GM19238 (cell line): ENCODE data around the gene TBX21.

ENCODE experiments used
- DNase-seq: peaks from one replicate; pipeline ENCODE4 v3.0.0; 2011; ENCODE audit warnings: low spot score; ENCODE audit not compliant: insufficient read length

TBX21 gene

GRCh38 chr17:47712330-47713023, 20.6 kb upstream of the TBX21 start:
- no peak for DNase-seq

DNA sequence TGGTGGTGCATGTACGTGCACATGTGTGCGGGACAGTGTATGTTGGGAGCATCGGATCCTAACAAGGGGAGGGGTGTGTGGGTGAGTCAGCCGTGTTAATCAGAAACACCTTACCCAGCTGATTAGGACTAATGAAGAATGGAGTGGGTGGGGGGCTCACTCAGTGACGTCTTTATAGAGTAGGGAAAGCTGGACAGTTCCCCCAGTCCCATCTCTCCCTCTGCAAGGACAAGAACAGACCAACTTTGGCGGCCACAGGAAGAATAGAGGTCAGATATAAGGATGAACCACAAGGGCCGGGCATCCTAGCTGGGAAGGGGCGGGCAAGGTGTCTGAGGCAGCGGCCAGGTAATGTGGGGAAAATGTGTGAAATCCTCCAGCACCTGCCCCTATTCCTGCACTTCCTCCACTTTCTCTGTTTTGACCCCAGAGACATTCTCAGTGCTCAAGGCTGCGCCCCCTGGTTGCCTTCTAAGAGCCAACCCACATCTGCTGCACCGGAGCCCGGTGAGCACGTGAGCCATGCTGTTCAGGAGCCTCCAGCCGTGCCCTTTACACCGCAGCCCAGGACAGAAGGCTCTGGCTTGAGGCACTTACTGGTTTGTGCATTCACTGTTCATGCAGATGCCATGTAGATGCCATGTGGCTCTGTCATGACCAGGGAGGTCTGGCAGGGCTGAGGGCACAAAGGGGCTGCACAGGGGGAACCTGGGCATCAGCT, 18.9 kb upstream of the TBX21 start:
- DNase-seq = no peak

DNA sequence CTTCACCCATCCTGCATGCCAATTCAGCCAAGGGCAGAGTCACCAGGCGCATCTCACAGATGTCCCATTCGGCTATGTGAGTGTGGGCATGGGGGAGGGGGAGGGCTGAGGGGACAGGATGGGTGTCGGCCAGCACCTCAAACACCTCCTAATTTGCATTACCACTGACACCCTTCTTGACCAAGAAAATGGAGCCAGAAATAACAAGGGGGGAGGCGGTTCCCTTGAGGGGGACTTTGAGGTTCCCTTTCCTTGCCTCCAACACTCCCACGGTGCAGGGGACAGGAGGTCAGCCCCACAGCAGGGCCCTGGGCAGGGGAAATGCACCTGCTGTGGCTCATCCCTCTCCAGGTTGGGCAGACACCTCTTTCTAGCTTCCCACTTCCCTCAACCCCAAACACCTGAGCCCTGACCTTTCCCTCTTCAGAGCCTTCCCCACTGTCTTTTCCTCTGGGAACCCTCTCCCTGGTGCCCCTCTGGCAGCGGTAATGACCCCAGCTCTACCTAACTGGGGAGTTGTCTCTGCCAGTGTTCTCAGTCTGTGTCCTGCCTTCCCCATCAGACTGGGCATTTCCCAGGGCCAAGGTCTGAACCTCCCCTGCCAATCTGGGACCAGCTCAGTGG, 18.2 kb upstream of the TBX21 start:
- DNase-seq = no peak

- no peak for DNase-seq
Observed at GRCh38 chr17:47715669-47716325, 17.2 kb upstream of the TBX21 start.

DNA sequence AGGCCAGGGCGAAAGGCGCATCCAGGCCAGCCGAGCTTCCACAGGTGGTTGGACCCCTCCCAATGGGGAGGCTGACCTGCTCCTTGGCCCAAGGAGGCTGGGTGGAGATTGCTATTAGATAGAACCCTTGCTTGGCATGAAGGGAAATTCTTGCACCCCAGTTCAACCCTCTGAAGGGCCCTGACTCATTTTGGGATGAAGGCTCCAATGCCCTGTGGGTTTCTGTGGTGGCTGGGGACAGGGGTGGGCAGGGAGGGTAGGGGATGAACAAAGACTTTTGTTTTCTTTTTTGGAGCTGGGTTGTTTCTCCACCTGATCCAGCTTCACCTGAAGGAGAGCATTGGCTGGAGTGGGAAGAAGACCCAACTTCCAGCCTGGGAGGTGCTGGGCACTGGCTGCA, 16.7 kb upstream of the TBX21 start:
- DNase-seq = no peak

GRCh38 chr17:47717261-47717697, 15.8 kb upstream of the TBX21 start:
- no peak for DNase-seq

- DNase-seq = no peak
Observed at GRCh38 chr17:47717979-47718621, 14.9 kb upstream of the TBX21 start.

- no peak for DNase-seq
Observed at GRCh38 chr17:47718634-47719405, 14.2 kb upstream of the TBX21 start.

DNA sequence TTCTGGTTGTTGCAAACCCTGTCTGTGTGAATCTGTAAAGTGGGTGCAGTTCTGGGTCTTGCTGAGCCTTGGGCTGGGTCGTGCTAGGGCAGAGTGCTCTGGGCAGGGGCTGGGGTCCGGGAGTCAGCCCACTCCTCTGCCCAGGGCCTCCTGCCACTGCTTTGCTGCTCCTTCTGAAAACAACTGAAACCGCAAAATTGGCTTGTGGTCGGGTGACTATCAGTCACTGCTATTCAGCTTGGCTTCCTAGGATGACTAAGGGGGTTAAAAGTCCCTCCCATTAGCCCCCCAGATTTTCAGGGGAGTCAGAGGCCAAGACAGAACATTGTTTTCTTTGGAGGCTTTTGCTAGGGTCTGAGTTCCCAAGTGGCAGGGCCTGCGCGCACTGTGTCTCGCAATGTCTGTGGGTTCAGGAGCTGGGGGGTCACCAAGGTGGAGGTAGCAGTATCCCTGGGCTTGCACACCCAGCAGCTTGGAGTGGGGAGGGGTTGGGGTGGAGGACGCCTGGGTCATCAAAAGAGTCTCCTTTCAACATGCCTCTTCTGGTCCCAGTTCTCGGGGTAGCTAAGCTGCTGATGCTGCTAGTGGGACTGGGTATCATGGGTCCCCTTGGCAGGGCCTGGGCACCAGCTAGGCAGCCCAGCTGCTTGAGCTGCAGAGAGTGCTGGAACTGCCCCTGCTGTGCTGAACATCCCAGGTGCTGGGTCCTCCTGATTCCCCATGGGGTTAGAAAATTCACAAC, 13.5 kb upstream of the TBX21 start:
- no peak for DNase-seq

DNA sequence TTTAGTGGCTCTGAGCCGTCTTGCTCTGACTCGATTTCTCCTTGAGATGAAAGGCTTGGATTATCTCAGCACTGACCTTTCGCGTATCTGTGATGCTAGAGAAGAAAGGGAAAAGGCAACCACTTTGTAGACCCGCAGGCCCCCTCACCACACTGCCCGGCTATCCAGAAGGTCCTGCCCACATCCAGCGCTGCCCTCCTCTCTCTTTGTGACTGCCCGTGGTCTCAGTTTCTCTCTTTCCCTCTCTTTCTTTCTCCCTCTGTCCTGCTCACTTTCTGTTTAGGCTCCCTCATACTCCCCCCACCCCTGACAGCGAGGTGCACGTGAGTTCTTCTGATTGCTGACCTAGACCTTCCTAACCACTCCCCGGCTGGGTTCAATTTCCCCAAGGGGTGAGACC, 12.8 kb upstream of the TBX21 start:
- DNase-seq = no peak

DNA sequence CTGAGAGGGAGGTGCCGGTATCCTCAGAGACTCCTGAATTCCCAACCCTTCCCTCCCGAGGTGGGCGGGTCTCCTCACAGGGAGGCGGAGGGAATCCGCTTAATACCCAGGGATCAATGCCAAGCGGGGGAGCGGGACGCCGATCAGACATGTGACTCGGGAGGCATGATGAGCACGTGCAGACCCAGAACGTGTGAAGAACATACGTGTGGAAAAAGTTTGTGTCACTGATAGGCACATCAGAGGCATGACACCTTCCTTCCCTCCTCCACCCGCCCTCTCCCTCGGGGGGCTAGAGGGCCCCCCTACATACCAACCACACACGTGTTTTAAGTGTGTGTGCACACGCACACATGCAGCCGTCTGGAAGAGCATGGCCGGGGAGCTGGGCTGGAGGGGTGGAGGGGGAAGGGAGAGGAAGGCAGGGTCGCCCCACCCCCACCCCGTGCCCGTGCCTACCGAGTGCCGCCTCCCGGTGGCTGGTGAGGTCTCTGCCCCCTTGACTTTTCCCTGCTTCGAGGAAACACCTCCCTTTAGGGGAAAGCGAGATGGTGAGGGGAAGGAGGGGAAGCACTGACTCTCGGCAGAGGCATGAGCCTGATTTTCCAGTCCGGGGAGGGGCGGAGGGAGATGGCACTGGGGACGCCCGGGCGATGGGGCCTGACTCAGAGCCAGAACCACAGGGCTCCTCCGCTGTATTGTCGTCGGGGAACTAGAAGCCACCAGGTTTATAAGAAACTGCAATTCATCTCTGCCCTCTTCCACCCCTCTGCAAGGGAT, 12.1 kb upstream of the TBX21 start:
- DNase-seq = peak; percentile 59

GRCh38 chr17:47721725-47722124, 11.3 kb upstream of the TBX21 start:
- DNase-seq = no peak

DNA sequence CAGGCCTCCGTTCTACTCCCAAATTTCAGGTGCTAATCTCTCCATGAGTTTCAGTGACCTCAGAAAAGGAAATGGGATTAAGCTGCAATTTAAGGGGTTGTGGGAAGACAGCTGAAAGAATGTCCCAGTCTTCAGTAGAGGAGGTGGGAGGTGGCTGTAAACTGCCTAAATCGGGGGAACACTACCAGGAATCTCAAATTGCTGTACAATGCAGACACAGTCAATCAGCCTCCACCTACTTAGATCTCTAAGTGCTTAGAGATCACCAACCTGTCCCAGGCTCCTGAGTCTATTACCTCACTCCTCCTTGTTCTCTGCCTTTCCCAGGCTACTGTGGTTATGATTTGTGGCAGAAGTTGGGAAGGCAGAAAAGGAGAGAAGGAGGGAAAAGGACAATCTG, 8.3 kb upstream of the TBX21 start:
- no peak for DNase-seq

- DNase-seq = no peak
Observed at GRCh38 chr17:47725446-47726111, 7.5 kb upstream of the TBX21 start.

DNA sequence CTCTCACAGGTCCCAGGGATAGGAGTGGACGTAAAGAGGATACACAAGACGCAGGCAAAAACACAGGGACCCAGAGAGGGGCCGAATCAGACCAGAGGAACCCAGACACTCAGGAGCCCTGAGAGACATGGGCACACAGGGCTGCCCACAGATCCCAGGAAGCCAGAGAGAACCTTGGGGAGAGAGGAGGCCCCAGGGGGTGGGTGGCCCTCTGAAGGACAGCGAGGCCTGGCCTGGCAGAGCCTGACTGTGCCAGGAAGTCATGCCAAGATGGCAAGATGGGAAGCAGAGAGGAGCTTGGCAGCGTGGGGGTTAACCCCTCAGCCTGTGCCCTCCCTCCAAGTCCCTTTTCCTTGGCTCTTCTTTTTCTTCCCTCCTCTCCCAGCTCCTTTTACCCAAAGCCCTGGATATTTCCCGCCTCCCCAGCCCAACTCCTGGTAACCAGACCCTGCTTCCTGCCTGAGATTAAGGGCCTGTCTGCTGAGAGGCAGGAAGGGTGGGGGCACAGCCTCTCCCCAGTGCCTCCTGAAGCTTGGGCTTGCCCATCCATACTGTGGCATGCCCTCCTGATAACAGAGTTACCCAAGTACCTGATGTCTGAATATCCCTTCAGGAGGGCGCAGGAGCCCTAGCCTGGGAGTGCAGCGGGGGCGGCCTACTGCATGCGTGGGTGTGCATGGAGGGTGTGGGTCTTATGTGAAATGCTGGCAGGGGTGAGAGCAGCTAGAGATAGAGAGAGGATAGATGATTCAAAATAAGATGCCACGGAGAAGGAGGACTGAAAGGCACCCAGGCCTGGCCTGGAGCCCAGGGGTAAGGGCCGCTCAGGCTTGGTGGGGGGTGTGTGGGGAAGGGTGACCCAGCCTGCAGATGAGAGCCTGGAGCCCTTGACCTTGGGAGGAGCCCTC, 6.0 kb upstream of the TBX21 start:
- DNase-seq = no peak

DNA sequence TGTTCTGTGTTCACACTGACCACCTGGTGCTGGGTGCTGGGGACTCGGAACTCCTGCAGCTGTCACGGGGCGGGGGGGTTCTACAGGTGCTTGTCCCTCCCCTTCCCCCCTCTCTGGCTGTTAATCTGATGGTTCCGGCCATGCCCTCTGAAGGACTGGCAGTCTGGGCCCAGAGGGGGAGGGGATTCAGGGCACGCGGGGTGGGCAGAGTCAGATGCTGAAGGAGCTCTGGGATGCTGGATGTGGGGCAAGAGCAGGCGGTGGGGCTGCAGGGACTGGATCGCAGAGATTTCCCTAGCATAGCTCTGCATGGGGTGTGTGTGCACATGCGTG, 5.4 kb upstream of the TBX21 start:
- no peak for DNase-seq

GRCh38 chr17:47728214-47728877, 4.7 kb upstream of the TBX21 start:
- no peak for DNase-seq
